HepG2 (cell line): Measurements from ENCODE around the gene NKAIN2. TPM values are rescaled to one million over a fixed set of nuclear protein-coding genes. Genes with fewer than 3 reads are reported as not detected.

Source experiments
- ATAC-seq: fragments of 200-7000 bp; cut with Tn5 transposase; 3 replicates; pipeline ENCODE4 v1.9.1; 2020; ENCODE audit warnings: mild to moderate bottlenecking, moderate library complexity
- BruUV-seq: library from RNA; stranded (reverse); fragments of 400-500 nt; replicated peaks from 2 replicates; lab custom pipeline; 2021; lab: Mats Ljungman, UMichigan
- CTCF ChIA-PET: fragments of 300-600 bp; formaldehyde crosslinking; extraction: SDS; loops from one replicate; lab custom pipeline; 2021; ENCODE audit warnings: low total read pairs, inconsistent platforms, low intra/inter-chr PET ratio; lab: Yijun Ruan, JAX
- POLR2A ChIA-PET: fragments of 350-600 bp; sonication (Branson Sonifier 250); formaldehyde crosslinking; loops from one replicate; lab custom pipeline; 2020; ENCODE audit warnings: antibody characterized with exemption, inconsistent platforms; lab: Yijun Ruan, JAX
- DNase-seq: peaks from one replicate; pipeline ENCODE4 v3.0.0-alpha.2; 2015; ENCODE audit warnings: low spot score
- FAIRE-seq: peaks from 3 replicates; lab custom pipeline; 2011; peaks lifted over from hg19 to GRCh38; lab: Jason Lieb, UNC
- H2AFZ ChIP-seq: one replicate; pipeline ENCODE4 v1.6.1; 2011; ENCODE audit warnings: low read length, inconsistent platforms
- H3K27ac ChIP-seq: fragments of 300-600 bp; 3 replicates; pipeline ENCODE4 v1.8.0; 2011; ENCODE audit warnings: mixed run types, mild to moderate bottlenecking, mixed read lengths, low read length, inconsistent platforms; ENCODE audit not compliant: insufficient read depth; ENCODE audit errors: extremely low read length
- H3K27me3 ChIP-seq, 2 experiments: fragments of 200-600 bp in 1 of 2; 2 replicates in 1 of 2; 3 replicates in 1 of 2; pipeline versions ENCODE4 v1.6.0 to v1.8.0; 2011; ENCODE audit warnings: low read length in 2 of 2, mild to moderate bottlenecking in 2 of 2, moderate library complexity in 2 of 2, inconsistent platforms in 1 of 2; ENCODE audit not compliant: insufficient read depth in 2 of 2, control insufficient read depth in 1 of 2
- H3K36me3 ChIP-seq, 2 experiments: fragments of 200-600 bp in 1 of 2; replicated peaks in 1 of 2; 2 replicates in 1 of 2; 3 replicates in 1 of 2; pipeline versions ENCODE4 v1.5.1 to v1.8.0; 2011; ENCODE audit warnings: low read length in 2 of 2, inconsistent platforms in 1 of 2; ENCODE audit not compliant: insufficient read depth in 2 of 2, control insufficient read depth in 1 of 2
- H3K4me1 ChIP-seq: 2 replicates; pipeline ENCODE4 v1.5.1; 2012; ENCODE audit warnings: low read length, inconsistent platforms; ENCODE audit not compliant: insufficient read depth
- H3K4me2 ChIP-seq: 2 replicates; pipeline ENCODE4 v1.6.0; 2011; ENCODE audit warnings: low read depth, low read length, inconsistent platforms
- H3K4me3 ChIP-seq, 3 experiments: fragments of 200-600 bp in 1 of 3; sonication (generic), shearing (Covaris generic) in 1 of 3; replicated peaks in 1 of 3; 2 replicates each; pipeline ENCODE4 v1.5.1; 2011 to 2016; ENCODE audit warnings: low read length in 3 of 3, inconsistent platforms in 2 of 3, low read depth in 2 of 3, mild to moderate bottlenecking in 2 of 3, control low read depth in 1 of 3, mixed read lengths in 1 of 3; ENCODE audit not compliant: insufficient read depth in 1 of 3
- H3K79me2 ChIP-seq: one replicate; pipeline ENCODE4 v1.6.1; 2011; ENCODE audit warnings: low read length, inconsistent platforms; ENCODE audit not compliant: insufficient read depth
- H3K9ac ChIP-seq: 2 replicates; pipeline ENCODE4 v1.6.0; 2011; ENCODE audit warnings: mild to moderate bottlenecking, low read depth, low read length, inconsistent platforms; ENCODE audit not compliant: insufficient read depth
- H3K9me3 ChIP-seq: 2 replicates; pipeline ENCODE4 v1.5.1; 2012; ENCODE audit warnings: mild to moderate bottlenecking, low read length
- H4K20me1 ChIP-seq: 2 replicates; pipeline ENCODE4 v1.6.0; 2011; ENCODE audit warnings: inconsistent platforms, mild to moderate bottlenecking, low read length, moderate library complexity; ENCODE audit not compliant: insufficient read depth
- AGO2 ChIP-seq: fragments of 200-400 bp; formaldehyde crosslinking; optimal IDR thresholded peaks from 2 replicates; pipeline ENCODE3; 2017; ENCODE audit warnings: mild to moderate bottlenecking, low read depth, low read length, moderate library complexity
- ATRX ChIP-seq: sonication (generic); formaldehyde crosslinking; IDR thresholded peaks from 2 replicates; pipeline ENCODE4 v1.4.0; 2020; ENCODE audit warnings: missing genetic modification reagents, borderline replicate concordance
- BORCS8-MEF2B ChIP-seq: sonication (generic); formaldehyde crosslinking; IDR thresholded peaks from 2 replicates; pipeline ENCODE4 v1.8.0; 2022; ENCODE audit warnings: mild to moderate bottlenecking, missing genetic modification reagents
- DMTF1 ChIP-seq: sonication (generic); formaldehyde crosslinking; IDR thresholded peaks from 2 replicates; pipeline ENCODE4 v1.4.0; 2020; ENCODE audit warnings: mild to moderate bottlenecking, missing genetic modification reagents
- DZIP1 ChIP-seq: sonication (generic); formaldehyde crosslinking; IDR thresholded peaks from 2 replicates; pipeline ENCODE4 v1.5.0; 2020; ENCODE audit warnings: mild to moderate bottlenecking, missing genetic modification reagents
- FOXA3 ChIP-seq: IDR thresholded peaks from 2 replicates; pipeline ENCODE4 v1.6.1; 2016; ENCODE audit warnings: missing genetic modification reagents, missing compliant biosample characterization
- HDAC2 ChIP-seq: sonication (generic); formaldehyde crosslinking; IDR thresholded peaks from 2 replicates; pipeline ENCODE4 v1.4.0; 2020; ENCODE audit warnings: missing genetic modification reagents
- HMGA1 ChIP-seq: sonication (generic); formaldehyde crosslinking; conservative IDR thresholded peaks from 2 replicates; pipeline ENCODE4 v1.4.0; 2020; ENCODE audit warnings: missing genetic modification reagents
- KLF12 ChIP-seq: sonication (generic); formaldehyde crosslinking; IDR thresholded peaks from 2 replicates; pipeline ENCODE4 v1.4.0; 2020; ENCODE audit warnings: missing genetic modification reagents, borderline replicate concordance
- NR0B2 ChIP-seq: sonication (generic); formaldehyde crosslinking; IDR thresholded peaks from 2 replicates; pipeline ENCODE4 v1.4.0; 2020; ENCODE audit warnings: mild to moderate bottlenecking, missing genetic modification reagents
- PLSCR1 ChIP-seq: sonication (generic); formaldehyde crosslinking; IDR thresholded peaks from 2 replicates; pipeline ENCODE4 v1.5.0; 2020; ENCODE audit warnings: missing genetic modification reagents, mild to moderate bottlenecking, borderline replicate concordance
- PRPF4 ChIP-seq: fragments of 200-400 bp; formaldehyde crosslinking; IDR thresholded peaks from 2 replicates; pipeline ENCODE4 v1.6.1; 2016; ENCODE audit warnings: low read length, low read depth; ENCODE audit not compliant: poor library complexity, severe bottlenecking
- TCF12 ChIP-seq, 2 experiments: fragments of 450-650 bp in 1 of 2; sonication (generic) in 1 of 2; formaldehyde crosslinking in 1 of 2; IDR thresholded peaks; 2 replicates each; pipeline versions ENCODE4 v1.6.1 to v1.8.0; 2017 to 2022; ENCODE audit warnings: antibody characterized with exemption in 1 of 2, mild to moderate bottlenecking in 1 of 2, missing genetic modification reagents in 1 of 2, moderate library complexity in 1 of 2
- THAP7 ChIP-seq: sonication (generic); formaldehyde crosslinking; IDR thresholded peaks from 2 replicates; pipeline ENCODE4 v1.8.1; 2023; ENCODE audit warnings: mild to moderate bottlenecking, missing genetic modification reagents
- ZNF136 ChIP-seq: sonication (generic); formaldehyde crosslinking; IDR thresholded peaks from 2 replicates; pipeline ENCODE4 v1.8.1; 2022; ENCODE audit warnings: low read depth, mild to moderate bottlenecking, moderate library complexity, missing genetic modification reagents
- ZNF143 ChIP-seq: sonication (generic); formaldehyde crosslinking; IDR thresholded peaks from 2 replicates; pipeline ENCODE4 v1.4.0; 2020; ENCODE audit warnings: missing genetic modification reagents
- ZNF329 ChIP-seq: sonication (generic); formaldehyde crosslinking; IDR thresholded peaks from 2 replicates; pipeline ENCODE4 v1.9.0; 2021; ENCODE audit warnings: low read depth, mild to moderate bottlenecking, missing genetic modification reagents
- ZNF546 ChIP-seq: sonication (generic); formaldehyde crosslinking; conservative IDR thresholded peaks from 2 replicates; pipeline ENCODE4 v1.8.1; 2023; ENCODE audit warnings: mild to moderate bottlenecking, missing genetic modification reagents
- ZNF780A ChIP-seq: sonication (generic); formaldehyde crosslinking; IDR thresholded peaks from 2 replicates; pipeline ENCODE4 v1.8.0; 2022; ENCODE audit warnings: mild to moderate bottlenecking, missing genetic modification reagents, moderate library complexity
- WGBS: methylation state at CpG from one replicate; pipeline ENCODE4 v1.1.6; 2017; ENCODE audit warnings: low lambda C conversion rate; 5-methylcytosine and 5-hydroxymethylcytosine counted together
- in situ Hi-C: cut with HindIII; loops from 2 replicates; pipeline ENCODE4 v1.10.0; 2017; ENCODE audit warnings: low pct_unique_long_range_greater_than_20kb; ENCODE audit not compliant: extremely low pct_ligation_motif_present
- intact Hi-C: fragments of 100-400 bp; cut with micrococcal nuclease; formaldehyde crosslinking; loops from one replicate; pipeline ENCODE4 v1.10.0; 2022; ENCODE audit not compliant: unreplicated experiment
- polyA plus RNA-seq, 8 experiments: library from polyadenylated mRNA; depleted of rRNA in 3 of 8; stranded (reverse) in 7 of 8; unstranded in 1 of 8; fragments of >200 nt; fragmentation: Illumina TruSeq in 4 of 8; extraction: Trizol in 4 of 8; gene quantifications; 2 replicates each; pipeline versions ENCODE4 v1.2.1 to v1.2.3, GENCODE V29; 2011 to 2016; ENCODE audit warnings: low read depth in 4 of 8, missing spikeins in 1 of 8, mixed read lengths in 1 of 8; ENCODE audit not compliant: insufficient read depth in 1 of 8
- total RNA-seq, 5 experiments: library from RNA; depleted of rRNA; stranded (reverse); fragments of >200 nt; fragmentation: Illumina TruSeq; extraction: Trizol; gene quantifications; 2 replicates each; pipeline ENCODE4 v1.2.3, GENCODE V29; 2016; ENCODE audit warnings: low read depth in 1 of 5

NKAIN2 gene
- total and polyA plus RNA-seq, 2 of the 13 experiments (the other 11 are each of a cell fraction or from before 2014, with no cell fraction given) = not detected

- ChIA-PET CTCF (no interaction called here), POLR2A (no interaction called here)
- H3K27ac ChIP-seq = no peak overlapping the region
- no peak overlapping the region for H3K4me2 ChIP-seq
- no peaks in the 10 kb centered on the region for H3K36me3 ChIP-seq
- no peaks in the 10 kb centered on the region for H3K9me3 ChIP-seq
- FAIRE-seq (no peak), ATAC-seq (no peak), DNase-seq (no peak)
- H3K27me3 ChIP-seq = no peaks in the 10 kb centered on the region
- H4K20me1 ChIP-seq = no peaks in the 10 kb centered on the region
- H3K79me2 ChIP-seq = no peaks in the 10 kb centered on the region
- H3K4me3 ChIP-seq = no peak overlapping the region
- TF ChIP-seq HMGA1 (CRISPR knock-in tag) (no peak), ZNF780A (CRISPR knock-in tag) (no peak), DMTF1 (CRISPR knock-in tag) (no peak), BORCS8-MEF2B (CRISPR knock-in tag) (no peak), TCF12 (IDR thresholded peaks at IDR 0.05) (no peak), TCF12 (CRISPR knock-in tag; IDR thresholded peaks at IDR 0.05) (no peak), PLSCR1 (CRISPR knock-in tag) (no peak), FOXA3 (CRISPR knock-in tag) (no peak), THAP7 (CRISPR knock-in tag) (no peak), NR0B2 (CRISPR knock-in tag) (no peak), AGO2 (no peak), KLF12 (no peak), ATRX (CRISPR knock-in tag) (no peak), ZNF329 (CRISPR knock-in tag) (no peak), ZNF143 (CRISPR knock-in tag) (no peak), PRPF4 (no peak), ZNF136 (CRISPR knock-in tag) (no peak), ZNF546 (CRISPR knock-in tag) (no peak), HDAC2 (no peak), DZIP1 (CRISPR knock-in tag) (no peak)
- WGBS = 29% methylated on average over 1 of the region's 1 CpG
- in situ Hi-C loops = no loop called here
- no peak overlapping the region for H2AFZ ChIP-seq
- intact Hi-C loops = no loop called here
- H3K4me1 ChIP-seq = no peaks in the 10 kb centered on the region
- H3K9ac ChIP-seq = no peak overlapping the region
- BruUV-seq = no TSS peak
Measured at GRCh38 chr6:124765280-124765679, 961.6 kb downstream of the NKAIN2 start.
